T-helper 22 cell (primary cell): ENCODE results near the gene KTI12.
"Not testable (repeated sequence)": the region's sequence is repeated elsewhere in the genome, so short reads cannot be mapped to it uniquely, and the experiment has no call there.

Experiments
- DNase-seq: peaks from one replicate; pipeline ENCODE4 v3.0.0-alpha.2; 2020; ENCODE audit warnings: low read depth

The KTI12 gene

GRCh38 chr1:52033190-52034049 is at the start of gene KTI12:
Gene KTI12, minus strand, starts transcription at chr1:52033810. Its CDS starts 49 bp downstream, at chr1:52033761.
- DNase-seq, result peak; percentile 81

- no peak for DNase-seq
Observed at GRCh38 chr1:52080014-52080415, 46.4 kb upstream of the KTI12 start.

GRCh38 chr1:52077277-52077676 is 43.7 kb upstream of the KTI12 start:
- DNase-seq, result not testable (repeated sequence)

GRCh38 chr1:52072291-52072690 is 38.7 kb upstream of the KTI12 start:
- no peak for DNase-seq

GRCh38 chr1:52070704-52071103 is 37.1 kb upstream of the KTI12 start:
- no peak for DNase-seq

- no peak for DNase-seq
Observed at GRCh38 chr1:52063192-52063591, 29.6 kb upstream of the KTI12 start.

GRCh38 chr1:52060822-52061221 is 27.2 kb upstream of the KTI12 start:
- no peak for DNase-seq

- no peak for DNase-seq
Observed at GRCh38 chr1:52059888-52060287, 26.3 kb upstream of the KTI12 start.

- no peak for DNase-seq
Observed at GRCh38 chr1:52059321-52059720, 25.7 kb upstream of the KTI12 start.

- DNase-seq, result no peak
Observed at GRCh38 chr1:52057876-52058415, 24.3 kb upstream of the KTI12 start.

- DNase-seq, result no peak
Observed at GRCh38 chr1:52057255-52057654, 23.6 kb upstream of the KTI12 start.

- DNase-seq, result no peak
Observed at GRCh38 chr1:52056937-52057231, 23.3 kb upstream of the KTI12 start.

GRCh38 chr1:52056163-52056936 is 22.7 kb upstream of the KTI12 start, which contains the start of gene BTF3L4:
Gene BTF3L4, plus strand, starts transcription at chr1:52056295. Its CDS starts 3,553 bp downstream, at chr1:52059848.
- peak; percentile 92 for DNase-seq

GRCh38 chr1:52055866-52056162 is 22.2 kb upstream of the KTI12 start:
- no peak for DNase-seq

GRCh38 chr1:52055066-52055865 is 21.7 kb upstream of the KTI12 start, which contains the start of gene TXNDC12:
Gene TXNDC12, minus strand, starts transcription at chr1:52055191. Its CDS starts 95 bp downstream, at chr1:52055096.
- DNase-seq, result peak; percentile 58

GRCh38 chr1:52054496-52055065 is 21.0 kb upstream of the KTI12 start:
- DNase-seq, result no peak

GRCh38 chr1:52053862-52054261 is 20.3 kb upstream of the KTI12 start:
- DNase-seq, result no peak

- DNase-seq, result not testable (repeated sequence)
Observed at GRCh38 chr1:52049337-52049736, 15.7 kb upstream of the KTI12 start.

GRCh38 chr1:52045666-52046195 is 12.1 kb upstream of the KTI12 start:
- not testable (repeated sequence) for DNase-seq

GRCh38 chr1:52045236-52045635 is 11.6 kb upstream of the KTI12 start:
- no peak for DNase-seq

GRCh38 chr1:52041551-52042185 is 8.1 kb upstream of the KTI12 start:
- DNase-seq, result no peak
